Keratinocyte (primary cell): ENCODE results near the gene MSS51. TPM values are rescaled to one million over a fixed set of nuclear protein-coding genes. Genes with fewer than 3 reads are reported as not detected.
A peak's percentile ranks its signal among the peaks of the same experiment; 100 is the strongest.

Source experiments
- DNase-seq: peaks from one replicate; pipeline ENCODE4 v3.0.0-alpha.2; 2011; ENCODE audit warnings: low read depth, missing footprints, low spot score
- FAIRE-seq: peaks from 2 replicates; lab custom pipeline; 2011; peaks lifted over from hg19 to GRCh38; lab: Jason Lieb, UNC
- H2AFZ ChIP-seq: 2 replicates; pipeline ENCODE4 v1.6.0; 2012; ENCODE audit warnings: low read length, control low read depth, inconsistent platforms; ENCODE audit not compliant: control insufficient read depth
- H3K27ac ChIP-seq: 2 replicates; pipeline ENCODE4 v1.5.1; 2011; ENCODE audit warnings: low read length; ENCODE audit not compliant: control insufficient read depth, insufficient read depth
- H3K27me3 ChIP-seq: 3 replicates; pipeline ENCODE4 v1.6.0; 2011; ENCODE audit warnings: low read length; ENCODE audit not compliant: control insufficient read depth, insufficient read depth; ENCODE audit errors: extremely low read depth
- H3K36me3 ChIP-seq, 2 experiments: 2 replicates in 1 of 2; 3 replicates in 1 of 2; pipeline ENCODE4 v1.5.1; 2011; ENCODE audit warnings: low read length in 2 of 2, mild to moderate bottlenecking in 1 of 2; ENCODE audit not compliant: control insufficient read depth in 2 of 2, insufficient read depth in 2 of 2; ENCODE audit errors: extremely low read depth in 1 of 2
- H3K4me1 ChIP-seq: 3 replicates; pipeline ENCODE4 v1.5.1; 2011; ENCODE audit warnings: low read length; ENCODE audit not compliant: control insufficient read depth, insufficient read depth; ENCODE audit errors: extremely low read depth
- H3K4me2 ChIP-seq: 3 replicates; pipeline ENCODE4 v1.6.0; 2011; ENCODE audit warnings: low read depth, low read length; ENCODE audit not compliant: control insufficient read depth, insufficient read depth; ENCODE audit errors: extremely low read depth
- H3K4me3 ChIP-seq, 3 experiments: fragments of 200-600 bp in 1 of 3; sonication (generic) in 1 of 3; 2 replicates in 2 of 3; 3 replicates in 1 of 3; pipeline ENCODE4 v1.5.1; 2011 to 2016; ENCODE audit warnings: low read length in 3 of 3, mild to moderate bottlenecking in 3 of 3, control low read depth in 2 of 3, inconsistent platforms in 1 of 3, low read depth in 1 of 3, mixed read lengths in 1 of 3, mixed run types in 1 of 3, moderate library complexity in 1 of 3; ENCODE audit not compliant: control insufficient read depth in 2 of 3, insufficient read depth in 2 of 3; ENCODE audit errors: extremely low read depth in 1 of 3
- H3K79me2 ChIP-seq: 2 replicates; pipeline ENCODE4 v1.6.0; 2012; ENCODE audit warnings: low read length; ENCODE audit not compliant: control insufficient read depth, insufficient read depth
- H3K9ac ChIP-seq: 3 replicates; pipeline ENCODE4 v1.6.0; 2011; ENCODE audit warnings: low read length; ENCODE audit not compliant: control insufficient read depth, insufficient read depth; ENCODE audit errors: extremely low read depth
- H3K9me1 ChIP-seq: 3 replicates; pipeline ENCODE4 v1.6.0; 2011; ENCODE audit warnings: low read length; ENCODE audit not compliant: control insufficient read depth, insufficient read depth; ENCODE audit errors: extremely low read depth
- H3K9me3 ChIP-seq: 2 replicates; pipeline ENCODE4 v1.5.1; 2012; ENCODE audit warnings: low read depth, low read length; ENCODE audit not compliant: control insufficient read depth
- H4K20me1 ChIP-seq: 3 replicates; pipeline ENCODE4 v1.6.0; 2011; ENCODE audit warnings: low read length; ENCODE audit not compliant: control insufficient read depth, insufficient read depth; ENCODE audit errors: extremely low read depth
- EZH2 ChIP-seq: IDR thresholded peaks from one replicate; pipeline ENCODE4 v1.6.1; 2012; ENCODE audit warnings: inconsistent platforms, mild to moderate bottlenecking, low read length, moderate library complexity
- dilution Hi-C: fragments of 300-500 bp; cut with MboI; formaldehyde crosslinking; loops from one replicate; pipeline ENCODE4 v1.7.0; 2020; ENCODE audit warnings: low sequenced_read_pairs; ENCODE audit not compliant: extremely low pct_ligation_motif_present
- polyA plus RNA-seq, 5 experiments: library from polyadenylated mRNA; depleted of rRNA in 3 of 5; stranded (reverse) in 3 of 5; stranded (forward) in 1 of 5; unstranded in 1 of 5; fragments of >200 nt; gene quantifications; 1 replicate in 1 of 5; 2 replicates in 3 of 5; 3 replicates in 1 of 5; pipeline versions ENCODE4 v1.2.1 to v1.2.3, GENCODE V29; 2011 to 2012; ENCODE audit warnings: missing spikeins in 2 of 5, low read depth in 1 of 5, low replicate concordance in 1 of 5
- TF ChIP-seq, protein P1 (sequence below), 3 experiments: IDR thresholded peaks in 1 of 3; conservative IDR thresholded peaks in 1 of 3; optimal IDR thresholded peaks in 1 of 3; 2 replicates in 2 of 3; 3 replicates in 1 of 3; pipeline versions ENCODE3 to v1.5.1; 2011; ENCODE audit warnings: low read length in 3 of 3, mild to moderate bottlenecking in 3 of 3, moderate library complexity in 2 of 3, control low read depth in 1 of 3, inconsistent platforms in 1 of 3; ENCODE audit not compliant: insufficient read depth in 2 of 3; ENCODE audit errors: extremely low read depth in 1 of 3

MSS51 gene
- polyA plus RNA-seq, 1 donor (not counting 4 experiments of a cell fraction or from before 2014, with no cell fraction given), result 1.3 TPM

- FAIRE-seq (peak; percentile 34), DNase-seq (no peak)
- TF ChIP-seq EZH2, result no peak
- TF ChIP-seq, protein P1, sequence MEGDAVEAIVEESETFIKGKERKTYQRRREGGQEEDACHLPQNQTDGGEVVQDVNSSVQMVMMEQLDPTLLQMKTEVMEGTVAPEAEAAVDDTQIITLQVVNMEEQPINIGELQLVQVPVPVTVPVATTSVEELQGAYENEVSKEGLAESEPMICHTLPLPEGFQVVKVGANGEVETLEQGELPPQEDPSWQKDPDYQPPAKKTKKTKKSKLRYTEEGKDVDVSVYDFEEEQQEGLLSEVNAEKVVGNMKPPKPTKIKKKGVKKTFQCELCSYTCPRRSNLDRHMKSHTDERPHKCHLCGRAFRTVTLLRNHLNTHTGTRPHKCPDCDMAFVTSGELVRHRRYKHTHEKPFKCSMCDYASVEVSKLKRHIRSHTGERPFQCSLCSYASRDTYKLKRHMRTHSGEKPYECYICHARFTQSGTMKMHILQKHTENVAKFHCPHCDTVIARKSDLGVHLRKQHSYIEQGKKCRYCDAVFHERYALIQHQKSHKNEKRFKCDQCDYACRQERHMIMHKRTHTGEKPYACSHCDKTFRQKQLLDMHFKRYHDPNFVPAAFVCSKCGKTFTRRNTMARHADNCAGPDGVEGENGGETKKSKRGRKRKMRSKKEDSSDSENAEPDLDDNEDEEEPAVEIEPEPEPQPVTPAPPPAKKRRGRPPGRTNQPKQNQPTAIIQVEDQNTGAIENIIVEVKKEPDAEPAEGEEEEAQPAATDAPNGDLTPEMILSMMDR (optimal IDR thresholded peaks at IDR 0.05 in 1 of 3, IDR thresholded peaks at IDR 0.05 in 1 of 3, conservative IDR thresholded peaks at IDR 0.05 in 1 of 3; ENCODE audit: extremely low read depth in 1 of 3, insufficient read depth in 2 of 3, low read length in 3 of 3), result no peak
- no peaks in the 10 kb centered on the region for H3K79me2 ChIP-seq
- dilution Hi-C loops, result loop anchor here (25.0 kb wide), 1 partner anchor 114 kb away; the partner anchor contains the start of gene MRPS16
- H3K4me1 ChIP-seq, result peaks cover 12% of the 10 kb centered on the region
- no peaks in the 10 kb centered on the region for H4K20me1 ChIP-seq
- no peaks in the 10 kb centered on the region for H3K9me3 ChIP-seq
- no peaks in the 10 kb centered on the region for H3K9me1 ChIP-seq
- no peak overlapping the region for H3K27ac ChIP-seq
- H2AFZ ChIP-seq, result no peak overlapping the region
- no peak overlapping the region for H3K4me3 ChIP-seq
- H3K9ac ChIP-seq, result no peak overlapping the region
- no peaks in the 10 kb centered on the region for H3K27me3 ChIP-seq
- peaks cover 15 to 25% of the 10 kb centered on the region in 2 experiments for H3K36me3 ChIP-seq
- H3K4me2 ChIP-seq, result no peak overlapping the region
Measured at GRCh38 chr10:73376679-73377078, 56.7 kb downstream of the MSS51 start.

Other genes with a start within 250 kb of the MSS51 start
- gene DNAJC9, start 186.3 kb downstream of the MSS51 start, polyA plus RNA-seq, result 14.1 to 23.9 TPM (median 23.3 TPM) in 3 replicates
- gene MRPS16, start 180.9 kb downstream of the MSS51 start, polyA plus RNA-seq, result 79.2 to 95.4 TPM (median 79.9 TPM) in 3 replicates
- gene CFAP70, start 74.7 kb downstream of the MSS51 start, polyA plus RNA-seq, result 0.60 to 4.4 TPM (median 2.1 TPM) in 3 replicates
- gene ANXA7, start 19.5 kb downstream of the MSS51 start, polyA plus RNA-seq, result 124 to 144 TPM (median 143 TPM) in 3 replicates
- gene PPP3CB, start 62.5 kb upstream of the MSS51 start, polyA plus RNA-seq, result 14.8 to 23.5 TPM (median 20.6 TPM) in 3 replicates
- 7.3 to 7.7 TPM (median 7.6 TPM) in 3 replicates for gene USP54, start 157.8 kb upstream of the MSS51 start, polyA plus RNA-seq
- not detected in 3 replicates for gene MYOZ1, start 207.9 kb upstream of the MSS51 start, polyA plus RNA-seq
- 0.02 TPM in 1 of 3 replicates, not detected in the others for gene SYNPO2L, start 222.5 kb upstream of the MSS51 start, polyA plus RNA-seq